GM12891 (cell line): Measurements from ENCODE around the gene DCP1B.

Experiments used
- DNase-seq: peaks from one replicate; pipeline ENCODE4 v3.0.0; 2011; ENCODE audit warnings: low spot score; ENCODE audit not compliant: insufficient read length
- FAIRE-seq: peaks from 2 replicates; lab custom pipeline; 2011; peaks lifted over from hg19 to GRCh38; lab: Jason Lieb, UNC
- PAX5 ChIP-seq: IDR thresholded peaks from 2 replicates; pipeline ENCODE4 v1.6.1; 2011; ENCODE audit warnings: low read length, moderate library complexity, mild to moderate bottlenecking; ENCODE audit not compliant: insufficient read depth, severe bottlenecking
- POLR2A ChIP-seq: IDR thresholded peaks from 2 replicates; pipeline ENCODE4 v1.6.1; 2011; ENCODE audit warnings: low read depth, low read length, control low read depth
- POLR2AphosphoS5 ChIP-seq: IDR thresholded peaks from 2 replicates; pipeline ENCODE4 v1.6.1; 2011; ENCODE audit warnings: low read depth, low read length, control low read depth
- POU2F2 ChIP-seq: IDR thresholded peaks from 2 replicates; pipeline ENCODE4 v1.6.1; 2011; ENCODE audit warnings: low read depth, mild to moderate bottlenecking, control low read depth, low read length, moderate library complexity
- SPI1 ChIP-seq: IDR thresholded peaks from 2 replicates; pipeline ENCODE4 v1.6.1; 2011; ENCODE audit warnings: low read depth, low read length, control low read depth
- TAF1 ChIP-seq: IDR thresholded peaks from 2 replicates; pipeline ENCODE4 v1.6.1; 2011; ENCODE audit warnings: low read depth, low read length, control low read depth

DCP1B gene

DNA sequence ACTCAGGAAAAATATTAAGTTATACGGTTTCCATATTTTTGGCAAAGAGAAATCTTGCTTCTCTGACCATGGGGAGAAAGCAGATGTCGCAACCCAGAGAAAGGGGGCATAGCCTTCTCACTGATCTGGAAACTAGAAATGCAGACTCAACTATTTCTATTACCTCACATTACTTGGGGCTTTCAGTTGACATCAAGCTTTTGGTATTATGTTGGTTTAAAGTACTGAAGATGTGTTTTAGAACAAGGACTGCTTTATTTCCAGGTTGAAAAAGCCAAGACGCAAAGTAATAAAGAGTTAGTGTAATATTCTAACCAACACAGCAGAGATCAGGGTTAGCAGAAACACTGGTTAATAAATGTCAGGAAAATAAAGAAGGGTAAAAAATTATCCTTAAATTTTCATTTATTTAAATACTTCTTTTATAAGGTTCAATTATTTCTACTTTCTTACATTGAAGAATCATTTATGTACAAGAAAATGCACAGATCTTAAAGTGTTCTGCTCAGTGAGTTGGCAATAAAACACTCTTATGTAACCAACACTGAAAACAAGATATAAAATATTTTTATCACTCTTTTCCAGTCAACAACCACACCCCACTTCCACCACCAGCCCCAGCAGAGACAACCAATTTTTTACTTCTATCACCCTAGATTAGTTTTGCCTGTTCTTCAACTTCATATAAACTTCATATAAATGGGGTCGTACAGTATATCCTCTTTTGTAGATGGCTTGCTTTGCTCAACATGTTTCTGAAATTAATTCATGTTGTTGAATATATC, 26.0 kb downstream of the DCP1B start:
- no peak for DNase-seq
- no peak for FAIRE-seq
- TF ChIP-seq POU2F2 (no peak), PAX5 (no peak), POLR2AphosphoS5 (no peak), SPI1 (no peak), TAF1 (no peak), POLR2A (no peak)

DNA sequence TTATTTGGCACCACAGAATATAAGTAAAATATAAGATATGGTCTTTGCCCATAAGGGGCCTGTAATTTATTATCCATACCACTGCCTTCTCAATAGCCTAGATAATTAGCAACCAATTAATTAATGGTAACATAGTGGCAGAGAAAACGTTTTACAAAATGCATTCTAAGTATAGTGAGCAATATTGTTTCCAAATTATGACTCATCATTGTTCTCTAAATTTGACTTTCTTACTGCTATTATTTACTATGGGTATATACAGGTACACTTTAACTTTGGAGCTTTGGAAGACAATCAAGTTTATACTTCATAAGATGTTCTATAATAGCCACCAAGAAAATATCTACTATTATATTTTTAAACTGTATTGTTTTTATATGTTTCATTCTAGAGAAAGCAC, 26.7 kb downstream of the DCP1B start:
- DNase-seq: no peak
- TF ChIP-seq PAX5 (no peak), POLR2AphosphoS5 (no peak), POU2F2 (no peak), TAF1 (no peak), POLR2A (no peak), SPI1 (no peak)
- no peak for FAIRE-seq

DNA sequence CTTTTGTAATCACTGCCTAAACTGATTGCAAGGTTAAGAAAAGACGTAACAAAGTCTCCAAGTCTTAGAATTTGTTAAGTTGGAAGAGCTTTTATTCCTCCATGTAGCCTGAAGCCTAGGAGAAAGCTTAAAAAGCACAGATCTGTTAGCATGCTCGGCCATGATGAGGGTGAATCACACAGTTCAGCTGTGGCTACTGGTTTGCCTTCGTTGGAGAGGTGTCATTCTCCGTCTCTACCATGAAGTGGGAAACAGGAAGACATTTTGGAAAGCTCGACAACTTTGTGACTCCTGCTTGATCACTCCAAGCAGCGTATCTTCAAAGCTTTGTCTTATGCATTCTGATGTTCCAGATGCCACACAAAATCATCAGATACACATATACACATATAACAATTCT, 27.1 kb downstream of the DCP1B start:
- no peak for DNase-seq
- TF ChIP-seq PAX5 (no peak), SPI1 (no peak), POLR2A (no peak), POLR2AphosphoS5 (no peak), POU2F2 (no peak), TAF1 (no peak)
- no peak for FAIRE-seq

DNA sequence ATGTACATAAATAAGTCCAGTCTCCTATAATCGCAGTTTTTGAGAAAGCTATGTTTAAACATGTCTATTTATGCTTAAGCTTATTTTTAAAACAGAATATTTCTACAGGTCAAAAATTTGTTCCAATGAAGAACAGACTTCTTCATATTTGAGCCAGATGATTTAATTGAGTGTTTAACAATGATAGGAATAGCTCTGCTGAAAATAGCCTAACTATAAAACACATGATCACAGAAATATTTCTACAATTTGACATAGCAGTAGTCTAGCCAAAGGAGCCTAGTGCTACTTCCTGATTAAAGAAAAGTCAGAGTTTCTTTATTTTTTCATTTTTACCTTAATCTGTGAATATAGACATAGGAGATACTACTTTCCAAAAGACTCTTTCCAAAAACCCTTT, 29.4 kb downstream of the DCP1B start:
- no peak for TF ChIP-seq POLR2A
- no peak for TF ChIP-seq POU2F2
- TF ChIP-seq SPI1: no peak
- no peak for TF ChIP-seq PAX5
- TF ChIP-seq TAF1: no peak
- TF ChIP-seq POLR2AphosphoS5: no peak
- FAIRE-seq: no peak
- no peak for DNase-seq

DNA sequence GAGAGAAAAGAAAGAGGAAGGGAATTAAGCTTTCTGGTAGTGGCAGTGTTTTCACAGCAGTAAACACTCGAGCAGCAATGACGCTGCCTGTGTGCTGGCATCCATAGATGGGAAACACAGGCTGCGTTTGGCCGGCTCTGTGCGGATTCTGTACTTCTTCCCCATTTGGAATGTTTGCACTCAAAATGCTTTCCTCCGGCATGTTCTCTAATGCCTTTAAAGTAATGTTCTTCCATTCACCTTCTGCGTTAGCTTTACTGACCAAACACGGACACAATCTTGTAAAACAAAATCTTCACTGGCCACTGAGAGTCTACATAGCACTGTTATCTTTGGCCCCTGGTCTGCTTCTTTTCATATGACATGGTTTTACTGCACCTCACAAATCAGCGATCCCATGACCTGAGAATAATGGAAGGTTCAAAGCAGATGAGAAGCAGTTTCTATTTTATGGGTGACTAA, 31.4 kb downstream of the DCP1B start:
- DNase-seq: no peak
- TF ChIP-seq TAF1 (no peak), POLR2A (no peak), POU2F2 (no peak), POLR2AphosphoS5 (no peak), PAX5 (no peak), SPI1 (no peak)
- no peak for FAIRE-seq

DNA sequence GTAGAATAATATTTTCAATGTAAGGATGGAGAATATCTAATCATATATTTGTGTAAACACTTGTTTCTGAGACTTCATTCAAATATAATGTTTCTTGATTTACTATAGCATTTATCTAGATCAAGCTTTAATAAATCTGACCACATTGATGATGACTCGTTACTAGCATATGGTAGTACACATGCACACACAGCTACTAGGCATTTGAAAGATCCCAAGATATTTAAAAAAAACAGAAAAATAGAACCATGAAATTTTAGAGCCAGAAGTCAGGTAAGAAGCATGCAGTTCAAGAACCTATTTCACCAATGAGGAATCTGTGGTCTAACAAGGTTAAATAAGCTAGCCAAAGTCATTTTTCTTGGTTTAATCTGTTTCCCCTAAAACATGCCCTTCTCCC, 32.0 kb downstream of the DCP1B start:
- DNase-seq: no peak
- no peak for FAIRE-seq

DNA sequence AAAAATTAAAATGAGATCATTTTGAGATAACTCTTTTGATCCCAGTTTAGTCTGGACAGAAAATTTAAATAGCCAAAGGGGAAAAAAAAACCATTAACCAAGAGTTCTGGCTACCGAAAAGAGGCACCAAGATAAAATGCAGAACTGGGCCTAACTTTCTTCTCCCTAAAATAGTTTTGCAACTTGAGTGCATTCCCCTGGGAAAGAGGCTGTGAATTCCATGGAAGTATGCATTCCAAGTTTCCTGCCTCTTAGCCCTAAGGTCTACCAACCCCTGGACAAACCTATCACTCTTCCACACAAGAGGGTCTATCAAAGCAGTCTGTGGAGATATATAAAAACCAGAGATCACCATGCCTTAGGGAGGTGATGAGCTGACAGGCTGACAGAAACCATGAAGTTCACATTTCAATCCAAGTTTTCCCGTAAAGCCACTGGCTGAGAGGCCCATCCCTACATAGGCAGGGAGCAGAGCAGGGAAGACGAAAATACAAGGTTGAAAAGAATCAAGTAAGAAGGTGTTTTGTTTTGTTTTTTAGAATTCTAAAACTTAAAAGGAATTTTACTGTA, 33.8 kb downstream of the DCP1B start:
- FAIRE-seq (no peak), DNase-seq (no peak)
- TF ChIP-seq POLR2AphosphoS5: no peak
- TF ChIP-seq TAF1: no peak
- no peak for TF ChIP-seq SPI1
- TF ChIP-seq POU2F2: no peak
- no peak for TF ChIP-seq PAX5
- TF ChIP-seq POLR2A: no peak

More for the DNA sequence above, 32.0 kb downstream of the DCP1B start:
- TF ChIP-seq POLR2A (no peak), TAF1 (no peak), PAX5 (no peak), POLR2AphosphoS5 (no peak), POU2F2 (no peak), SPI1 (no peak)

DNA sequence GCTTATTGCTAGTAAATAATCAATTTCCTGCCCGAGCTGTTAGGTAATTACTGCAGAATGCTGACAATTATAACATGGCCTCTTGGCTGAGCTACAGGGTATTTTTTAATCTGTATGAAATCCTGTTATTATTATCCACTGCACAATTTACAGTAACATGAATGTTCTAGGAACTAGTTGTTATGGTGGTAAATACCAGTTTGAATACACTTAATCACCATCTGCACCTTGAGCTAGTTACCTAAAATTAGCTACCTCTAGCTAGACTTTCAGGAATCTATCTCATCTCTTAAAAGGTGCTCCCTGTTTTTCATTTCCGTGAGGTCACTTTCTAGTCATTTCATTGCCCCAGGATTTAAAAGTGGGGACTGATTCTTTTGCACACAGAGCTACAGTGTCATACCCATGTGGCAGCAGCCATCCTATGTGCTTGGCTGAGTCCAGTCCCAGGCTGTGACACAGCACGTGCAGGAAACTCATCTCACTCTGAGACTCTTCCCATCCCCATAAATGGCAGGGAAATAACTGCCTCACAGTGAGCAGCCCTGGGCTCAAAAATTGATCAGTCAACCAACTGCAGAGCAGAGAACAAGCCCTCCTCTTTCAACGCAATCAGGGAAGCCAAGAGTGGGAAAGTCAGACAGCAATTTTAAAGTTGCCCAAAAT, 37.6 kb downstream of the DCP1B start:
- TF ChIP-seq PAX5: no peak
- TF ChIP-seq TAF1: no peak
- no peak for TF ChIP-seq SPI1
- no peak for TF ChIP-seq POLR2AphosphoS5
- TF ChIP-seq POLR2A: no peak
- TF ChIP-seq POU2F2: no peak
- FAIRE-seq (peak; percentile 33), DNase-seq (no peak)

DNA sequence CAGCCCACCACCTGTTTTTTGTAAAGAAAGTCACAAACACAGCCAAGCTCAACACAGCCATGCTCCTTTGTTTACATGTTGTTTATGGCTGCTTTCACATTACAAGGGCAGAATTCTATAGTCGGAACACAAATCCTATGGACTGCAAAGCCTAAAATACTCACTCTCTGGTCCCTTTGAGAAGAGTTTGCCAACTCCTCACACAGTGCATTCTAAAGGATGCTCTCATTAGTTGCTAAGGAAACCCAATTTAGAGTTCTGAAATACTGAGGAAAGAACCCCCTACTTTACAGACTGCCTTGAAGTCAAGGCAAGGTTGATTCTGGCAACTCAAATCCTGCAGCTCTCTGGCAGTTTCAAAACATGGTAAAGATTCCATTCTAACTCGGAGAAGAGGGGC, 38.3 kb downstream of the DCP1B start:
- DNase-seq: no peak
- FAIRE-seq: no peak
- TF ChIP-seq POLR2AphosphoS5: no peak
- no peak for TF ChIP-seq POU2F2
